Smooth muscle cell (in vitro differentiated cells): ENCODE results near the gene POU6F2. TPM values are rescaled to one million over a fixed set of nuclear protein-coding genes. Genes with fewer than 3 reads are reported as not detected.

Experiments used
- DNase-seq: peaks from one replicate; lab custom pipeline; 2025; ENCODE audit not compliant: unreplicated experiment; lab: John Stamatoyannopoulos, UW
- H2AFZ ChIP-seq: fragments of 200-600 bp; sonication (generic); 2 replicates; pipeline ENCODE4 v1.6.0; 2016; ENCODE audit warnings: antibody characterized with exemption, low read depth, mild to moderate bottlenecking
- H3F3A ChIP-seq: fragments of 200-600 bp; sonication (generic); 2 replicates; pipeline ENCODE4 v1.6.0; 2017; ENCODE audit warnings: antibody characterized with exemption, low read depth
- H3K27ac ChIP-seq: fragments of 200-600 bp; sonication (generic); 2 replicates; pipeline ENCODE4 v1.5.1; 2016; ENCODE audit warnings: low read depth, mild to moderate bottlenecking
- H3K27me3 ChIP-seq: fragments of 200-600 bp; sonication (generic); 2 replicates; pipeline ENCODE4 v1.6.1; 2016; ENCODE audit warnings: low read depth, mild to moderate bottlenecking
- H3K36me3 ChIP-seq: fragments of 200-600 bp; sonication (generic); 2 replicates; pipeline ENCODE4 v1.5.1; 2016; ENCODE audit warnings: low read depth
- H3K4me1 ChIP-seq: fragments of 200-600 bp; sonication (generic); 2 replicates; pipeline ENCODE4 v1.5.1; 2016; ENCODE audit warnings: low read depth
- H3K4me2 ChIP-seq: fragments of 200-600 bp; sonication (generic); 2 replicates; pipeline ENCODE4 v1.6.0; 2016; ENCODE audit warnings: mild to moderate bottlenecking
- H3K4me3 ChIP-seq: fragments of 200-600 bp; sonication (generic); 2 replicates; pipeline ENCODE4 v1.5.1; 2016; ENCODE audit warnings: mild to moderate bottlenecking
- H3K79me2 ChIP-seq: fragments of 200-600 bp; sonication (generic); 2 replicates; pipeline ENCODE4 v1.6.0; 2016; ENCODE audit warnings: low read depth, mild to moderate bottlenecking
- H3K9ac ChIP-seq: fragments of 200-600 bp; sonication (generic); 2 replicates; pipeline ENCODE4 v1.6.0; 2016; ENCODE audit warnings: low read depth
- H3K9me3 ChIP-seq: fragments of 200-600 bp; sonication (generic); replicated peaks from 2 replicates; pipeline ENCODE4 v1.5.1; 2016; ENCODE audit warnings: low read depth
- H4K20me1 ChIP-seq: fragments of 200-600 bp; sonication (generic); 2 replicates; pipeline ENCODE4 v1.6.0; 2016; ENCODE audit warnings: low read depth
- CTCF ChIP-seq: fragments of 200-600 bp; sonication (generic); IDR thresholded peaks from 2 replicates; pipeline ENCODE4 v1.5.1; 2017; ENCODE audit warnings: borderline replicate concordance, mild to moderate bottlenecking, antibody characterized with exemption; ENCODE audit not compliant: insufficient read depth, poor library complexity, severe bottlenecking
- WGBS: methylation state at CpG from one replicate; pipeline ENCODE4 v1.1.7; 2016; ENCODE audit warnings: low lambda C conversion rate; 5-methylcytosine and 5-hydroxymethylcytosine counted together
- polyA plus RNA-seq: library from polyadenylated mRNA; unstranded; fragments of >200 nt; fragmentation: Nextera tagmentation; extraction: Ambion mirVana; gene quantifications from 2 replicates; pipeline ENCODE4 v1.2.1, GENCODE V29; 2016
- total RNA-seq: library from RNA; depleted of rRNA; stranded (reverse); fragments of >200 nt; gene quantifications from 2 replicates; pipeline ENCODE4 v1.2.3, GENCODE V29; 2014

The POU6F2 gene
- total and polyA plus RNA-seq, 2 experiments from 2014 or later, result 1.2 TPM

GRCh38 chr7:39145283-39145682, 167.6 kb downstream of the POU6F2 start:
- H3K9me3 ChIP-seq, result no peaks in the 10 kb centered on the region
- no peaks in the 10 kb centered on the region for H3K4me1 ChIP-seq
- H3K79me2 ChIP-seq, result no peaks in the 10 kb centered on the region
- TF ChIP-seq CTCF, result no peak
- no peak overlapping the region for H2AFZ ChIP-seq
- H3F3A ChIP-seq, result no peaks in the 10 kb centered on the region
- no peak for DNase-seq
- WGBS, result 91% methylated on average over 3 of the region's 3 CpGs
- H3K9ac ChIP-seq, result no peak overlapping the region
- H4K20me1 ChIP-seq, result no peaks in the 10 kb centered on the region
- H3K4me3 ChIP-seq, result no peak overlapping the region
- no peaks in the 10 kb centered on the region for H3K36me3 ChIP-seq
- H3K27ac ChIP-seq, result no peak overlapping the region
- H3K4me2 ChIP-seq, result no peak overlapping the region
- H3K27me3 ChIP-seq, result no peaks in the 10 kb centered on the region

GRCh38 chr7:39145935-39146334, 168.2 kb downstream of the POU6F2 start:
- Histone ChIP-seq H3F3A (no peaks in the 10 kb centered on the region), H3K27ac (no peak overlapping the region), H3K4me2 (no peak overlapping the region), H4K20me1 (no peaks in the 10 kb centered on the region), H3K4me3 (no peak overlapping the region), H3K27me3 (no peaks in the 10 kb centered on the region), H2AFZ (no peak overlapping the region), H3K79me2 (no peaks in the 10 kb centered on the region), H3K9me3 (no peaks in the 10 kb centered on the region), H3K36me3 (no peaks in the 10 kb centered on the region), H3K4me1 (no peaks in the 10 kb centered on the region), H3K9ac (no peak overlapping the region)
- TF ChIP-seq CTCF, result no peak
- no peak for DNase-seq

GRCh38 chr7:39152701-39153100, 175.0 kb downstream of the POU6F2 start:
- no peaks in the 10 kb centered on the region for H3K27me3 ChIP-seq
- H2AFZ ChIP-seq, result no peak overlapping the region
- no peaks in the 10 kb centered on the region for H3F3A ChIP-seq
- no peaks in the 10 kb centered on the region for H3K36me3 ChIP-seq
- DNase-seq, result no peak
- H3K27ac ChIP-seq, result no peak overlapping the region
- H3K4me2 ChIP-seq, result no peak overlapping the region
- no peaks in the 10 kb centered on the region for H3K79me2 ChIP-seq
- no peaks in the 10 kb centered on the region for H4K20me1 ChIP-seq
- no peaks in the 10 kb centered on the region for H3K9me3 ChIP-seq
- WGBS, result 91% methylated on average over 4 of the region's 4 CpGs
- no peak for TF ChIP-seq CTCF
- H3K4me3 ChIP-seq, result no peak overlapping the region
- H3K4me1 ChIP-seq, result no peaks in the 10 kb centered on the region
- no peak overlapping the region for H3K9ac ChIP-seq

GRCh38 chr7:39153113-39153512, 175.4 kb downstream of the POU6F2 start:
- Histone ChIP-seq H3K27ac (no peak overlapping the region), H2AFZ (no peak overlapping the region), H3K4me2 (no peak overlapping the region), H3K4me3 (no peak overlapping the region), H3K4me1 (no peaks in the 10 kb centered on the region), H3K9me3 (no peaks in the 10 kb centered on the region), H3K36me3 (no peaks in the 10 kb centered on the region), H3F3A (no peaks in the 10 kb centered on the region), H3K27me3 (no peaks in the 10 kb centered on the region), H3K79me2 (no peaks in the 10 kb centered on the region), H4K20me1 (no peaks in the 10 kb centered on the region), H3K9ac (no peak overlapping the region)
- WGBS, result 99% methylated on average over 5 of the region's 5 CpGs
- no peak for TF ChIP-seq CTCF
- no peak for DNase-seq
